ENCODE results near the gene TRIM66.

TRIM66 gene

GRCh38 chr11:8682303-8683114, at the start of gene TRIM66, which contains the start of gene RPL27A:
Gene TRIM66, minus strand, starts transcription at chr11:8682665. Its CDS starts 10,391 bp downstream, at chr11:8672274.
Gene RPL27A, plus strand, starts transcription at chr11:8682792. Its CDS starts 22 bp downstream, at chr11:8682814.
- DNase-seq (ENCODE audit: low read depth in 2 of 2): peak; percentile 97 to 98

- no peak for DNase-seq (ENCODE audit: low read depth in 2 of 2)
Observed at GRCh38 chr11:8731647-8732323, 49.3 kb upstream of the TRIM66 start.

- DNase-seq (ENCODE audit: low read depth in 2 of 2): no peak
Observed at GRCh38 chr11:8730697-8731020, 48.2 kb upstream of the TRIM66 start.

GRCh38 chr11:8729837-8730696, 47.6 kb upstream of the TRIM66 start:
- no peak for DNase-seq (ENCODE audit: low read depth in 2 of 2)

GRCh38 chr11:8729067-8729466, 46.6 kb upstream of the TRIM66 start:
- no peak for DNase-seq (ENCODE audit: low read depth in 2 of 2)

GRCh38 chr11:8728563-8728962, 46.1 kb upstream of the TRIM66 start:
- no peak for DNase-seq (ENCODE audit: low read depth in 2 of 2)

- DNase-seq (ENCODE audit: low read depth in 2 of 2): no peak
Observed at GRCh38 chr11:8726395-8726794, 43.9 kb upstream of the TRIM66 start.

- DNase-seq (ENCODE audit: low read depth in 2 of 2): no peak
Observed at GRCh38 chr11:8724682-8725081, 42.2 kb upstream of the TRIM66 start.

GRCh38 chr11:8723711-8724110, 41.2 kb upstream of the TRIM66 start:
- DNase-seq (ENCODE audit: low read depth in 2 of 2): no peak

GRCh38 chr11:8722809-8723208, 40.3 kb upstream of the TRIM66 start:
- DNase-seq (ENCODE audit: low read depth in 2 of 2): no peak

GRCh38 chr11:8721609-8722500, 39.4 kb upstream of the TRIM66 start:
- DNase-seq (ENCODE audit: low read depth in 2 of 2): no peak

- no peak for DNase-seq (ENCODE audit: low read depth in 2 of 2)
Observed at GRCh38 chr11:8720868-8721608, 38.6 kb upstream of the TRIM66 start.

GRCh38 chr11:8720352-8720751, 37.9 kb upstream of the TRIM66 start:
- DNase-seq (ENCODE audit: low read depth in 2 of 2): no peak

GRCh38 chr11:8719721-8720120, 37.3 kb upstream of the TRIM66 start:
- DNase-seq (ENCODE audit: low read depth in 2 of 2): no peak

GRCh38 chr11:8719211-8719649, 36.8 kb upstream of the TRIM66 start:
- no peak for DNase-seq (ENCODE audit: low read depth in 2 of 2)

GRCh38 chr11:8717876-8718753, 35.6 kb upstream of the TRIM66 start:
- DNase-seq (ENCODE audit: low read depth in 2 of 2): no peak

GRCh38 chr11:8717544-8717875, 35.0 kb upstream of the TRIM66 start:
- no peak for DNase-seq (ENCODE audit: low read depth in 2 of 2)

GRCh38 chr11:8715501-8715900, 33.0 kb upstream of the TRIM66 start:
- DNase-seq (ENCODE audit: low read depth in 2 of 2): no peak

GRCh38 chr11:8714622-8715225, 32.3 kb upstream of the TRIM66 start:
- no peak for DNase-seq (ENCODE audit: low read depth in 2 of 2)
